Neural cell (in vitro differentiated cells): Measurements from ENCODE around the gene LHX5. TPM values are rescaled to one million over a fixed set of nuclear protein-coding genes. Genes with fewer than 3 reads are reported as not detected.
A peak's percentile ranks its signal among the peaks of the same experiment; 100 is the strongest.

ENCODE experiments used
- H2AFZ ChIP-seq: fragments of 200-600, 300-800 bp; sonication (generic), shearing (Covaris generic); 2 replicates; pipeline ENCODE4 v1.6.0; 2014; ENCODE audit warnings: low read depth, mild to moderate bottlenecking, antibody characterized with exemption, low read length, moderate library complexity
- H3F3A ChIP-seq: fragments of 200-600 bp; shearing (Covaris generic); 2 replicates; pipeline ENCODE4 v1.6.1; 2016; ENCODE audit warnings: mild to moderate bottlenecking, moderate library complexity, mixed read lengths, antibody characterized with exemption, low read length; ENCODE audit not compliant: insufficient read depth, poor library complexity, severe bottlenecking
- H3K27ac ChIP-seq: fragments of 200-600, 300-800 bp; sonication (generic), shearing (Covaris generic); 2 replicates; pipeline ENCODE4 v1.5.1; 2014; ENCODE audit warnings: mild to moderate bottlenecking, low read length, moderate library complexity
- H3K27me3 ChIP-seq: fragments of 300-800, 200-600 bp; sonication (generic), shearing (Covaris generic); 2 replicates; pipeline ENCODE4 v1.6.0; 2014; ENCODE audit warnings: mild to moderate bottlenecking, low read depth, low read length, moderate library complexity; ENCODE audit not compliant: insufficient read depth
- H3K36me3 ChIP-seq: fragments of 300-800, 200-600 bp; sonication (generic), shearing (Covaris generic); 2 replicates; pipeline ENCODE4 v1.5.1; 2014; ENCODE audit warnings: mild to moderate bottlenecking, antibody characterized with exemption, low read length, moderate library complexity; ENCODE audit not compliant: insufficient read depth
- H3K4me2 ChIP-seq: fragments of 300-800, 200-600 bp; sonication (generic), shearing (Covaris generic); 2 replicates; pipeline ENCODE4 v1.6.0; 2014; ENCODE audit warnings: mild to moderate bottlenecking, low read length
- H3K4me3 ChIP-seq: fragments of 300-800, 200-600 bp; sonication (generic), shearing (Covaris generic); 2 replicates; pipeline ENCODE4 v1.5.1; 2014; ENCODE audit warnings: mild to moderate bottlenecking, low read length, moderate library complexity
- H3K79me2 ChIP-seq: fragments of 200-600 bp; shearing (Covaris generic); replicated peaks from 2 replicates; pipeline ENCODE4 v1.6.0; 2014; ENCODE audit warnings: mild to moderate bottlenecking, low read length, moderate library complexity; ENCODE audit not compliant: insufficient read depth
- H3K9ac ChIP-seq: fragments of 300-800, 200-600 bp; sonication (generic), shearing (Covaris generic); 2 replicates; pipeline ENCODE4 v1.6.1; 2016; ENCODE audit warnings: mild to moderate bottlenecking, low read length, mixed read lengths
- H3K9me2 ChIP-seq: fragments of 200-600 bp; shearing (Covaris generic); 2 replicates; pipeline ENCODE4 v1.6.1; 2016; ENCODE audit warnings: mild to moderate bottlenecking, low read length, mixed read lengths; ENCODE audit not compliant: insufficient read depth
- H3K9me3 ChIP-seq: fragments of 200-600, 300-800 bp; sonication (generic), shearing (Covaris generic); 2 replicates; pipeline ENCODE4 v1.6.1; 2016; ENCODE audit warnings: mild to moderate bottlenecking, mixed run types, low read length, moderate library complexity, mixed read lengths
- H4K20me1 ChIP-seq: fragments of 200-600 bp; shearing (Covaris generic); 2 replicates; pipeline ENCODE4 v1.6.1; 2016; ENCODE audit warnings: mild to moderate bottlenecking, mixed run types; ENCODE audit not compliant: insufficient read depth
- EP300 ChIP-seq: fragments of 450-650 bp; conservative IDR thresholded peaks from 2 replicates; pipeline ENCODE4 v1.6.1; 2014; ENCODE audit warnings: antibody characterized with exemption, mild to moderate bottlenecking, moderate library complexity; ENCODE audit not compliant: poor library complexity, severe bottlenecking
- EZH2 ChIP-seq: fragments of 200-600, 300-800 bp; shearing (Covaris generic), sonication (generic); IDR thresholded peaks from 2 replicates; pipeline ENCODE4 v1.6.1; 2014; ENCODE audit warnings: antibody characterized with exemption, low read length, borderline replicate concordance, mild to moderate bottlenecking; ENCODE audit not compliant: insufficient read depth, poor library complexity, severe bottlenecking
- MXI1 ChIP-seq: fragments of 450-650 bp; conservative IDR thresholded peaks from 2 replicates; pipeline ENCODE4 v1.6.1; 2014; ENCODE audit warnings: antibody characterized with exemption, mild to moderate bottlenecking; ENCODE audit not compliant: poor library complexity, severe bottlenecking
- POLR2AphosphoS5 ChIP-seq: IDR thresholded peaks from 2 replicates; pipeline ENCODE4 v1.6.1; 2012
- RAD21 ChIP-seq: fragments of 450-650 bp; conservative IDR thresholded peaks from 2 replicates; pipeline ENCODE4 v1.6.1; 2014; ENCODE audit warnings: antibody characterized with exemption, mild to moderate bottlenecking, moderate library complexity
- REST ChIP-seq: IDR thresholded peaks from 2 replicates; pipeline ENCODE4 v1.6.1; 2012; ENCODE audit warnings: borderline replicate concordance
- SMC3 ChIP-seq: fragments of 450-650 bp; conservative IDR thresholded peaks from 2 replicates; pipeline ENCODE4 v1.6.1; 2014; ENCODE audit warnings: antibody characterized with exemption, mild to moderate bottlenecking, moderate library complexity; ENCODE audit not compliant: poor library complexity
- TAF1 ChIP-seq: IDR thresholded peaks from 2 replicates; pipeline ENCODE4 v1.6.1; 2012; ENCODE audit warnings: low read depth
- polyA plus RNA-seq: library from polyadenylated mRNA; depleted of rRNA; stranded (reverse); fragments of >200 nt; gene quantifications from 2 replicates; pipeline ENCODE4 v1.2.3, GENCODE V29; 2014
- TF ChIP-seq, protein P1 (sequence below): fragments of 450-650 bp; IDR thresholded peaks from 2 replicates; pipeline ENCODE4 v1.5.1; 2014; ENCODE audit warnings: antibody characterized with exemption, mild to moderate bottlenecking, moderate library complexity; ENCODE audit not compliant: poor library complexity, severe bottlenecking

LHX5 gene
- polyA plus RNA-seq, 1 donor from 2014 or later = 3.8 TPM

DNA sequence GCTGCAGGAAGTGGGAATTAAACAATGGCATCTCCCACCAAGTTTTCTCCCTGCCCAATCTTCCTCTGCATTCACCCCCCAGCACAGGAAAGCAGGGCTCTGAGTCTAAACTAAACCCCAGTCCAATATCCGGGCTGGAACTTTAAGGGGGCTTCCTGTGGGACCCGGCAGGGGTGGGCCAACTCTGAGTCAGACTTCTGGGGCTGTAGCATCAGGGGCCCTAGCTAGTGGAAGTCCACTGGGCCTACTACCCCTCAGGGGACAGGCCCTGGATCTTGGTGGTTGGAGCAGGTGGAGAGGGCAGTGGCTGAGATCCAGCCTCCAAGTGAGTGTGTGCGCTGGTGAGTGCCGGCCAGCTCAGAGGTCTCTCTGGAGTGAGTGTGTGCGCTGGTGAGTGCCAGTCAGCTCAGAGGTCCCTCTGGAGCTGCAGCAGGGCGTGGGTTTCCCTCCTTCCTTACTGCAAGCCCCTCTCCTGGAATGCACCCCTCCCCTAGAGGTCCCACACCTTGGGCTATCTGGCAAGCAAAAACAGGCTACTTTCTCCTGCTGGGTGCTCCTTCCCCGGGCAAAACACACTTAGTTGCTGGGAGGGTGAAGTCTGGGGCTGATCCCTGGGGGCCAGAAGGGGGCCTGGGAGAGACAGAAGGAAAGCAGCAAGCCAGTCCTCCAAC is 5.6 kb upstream of the LHX5 start:
- Histone ChIP-seq H3K9me3 (no peaks in the 10 kb centered on the region), H4K20me1 (no peaks in the 10 kb centered on the region), H3K27ac (no peak overlapping the region), H3K27me3 (peaks cover 96% of the 10 kb centered on the region), H2AFZ (no peak overlapping the region), H3K9me2 (no peaks in the 10 kb centered on the region), H3K79me2 (no peaks in the 10 kb centered on the region), H3K4me3 (no peak overlapping the region), H3K9ac (no peak overlapping the region), H3F3A (no peaks in the 10 kb centered on the region), H3K4me2 (no peak overlapping the region), H3K36me3 (no peaks in the 10 kb centered on the region)
- TF ChIP-seq, protein P1, sequence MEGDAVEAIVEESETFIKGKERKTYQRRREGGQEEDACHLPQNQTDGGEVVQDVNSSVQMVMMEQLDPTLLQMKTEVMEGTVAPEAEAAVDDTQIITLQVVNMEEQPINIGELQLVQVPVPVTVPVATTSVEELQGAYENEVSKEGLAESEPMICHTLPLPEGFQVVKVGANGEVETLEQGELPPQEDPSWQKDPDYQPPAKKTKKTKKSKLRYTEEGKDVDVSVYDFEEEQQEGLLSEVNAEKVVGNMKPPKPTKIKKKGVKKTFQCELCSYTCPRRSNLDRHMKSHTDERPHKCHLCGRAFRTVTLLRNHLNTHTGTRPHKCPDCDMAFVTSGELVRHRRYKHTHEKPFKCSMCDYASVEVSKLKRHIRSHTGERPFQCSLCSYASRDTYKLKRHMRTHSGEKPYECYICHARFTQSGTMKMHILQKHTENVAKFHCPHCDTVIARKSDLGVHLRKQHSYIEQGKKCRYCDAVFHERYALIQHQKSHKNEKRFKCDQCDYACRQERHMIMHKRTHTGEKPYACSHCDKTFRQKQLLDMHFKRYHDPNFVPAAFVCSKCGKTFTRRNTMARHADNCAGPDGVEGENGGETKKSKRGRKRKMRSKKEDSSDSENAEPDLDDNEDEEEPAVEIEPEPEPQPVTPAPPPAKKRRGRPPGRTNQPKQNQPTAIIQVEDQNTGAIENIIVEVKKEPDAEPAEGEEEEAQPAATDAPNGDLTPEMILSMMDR = no peak
- TF ChIP-seq POLR2AphosphoS5 (no peak), SMC3 (no peak), EZH2 (no peak), MXI1 (no peak), REST (no peak), EP300 (no peak), TAF1 (no peak), RAD21 (no peak)

- H3K9me3 ChIP-seq = no peaks in the 10 kb centered on the region
- no peak overlapping the region for H3K27ac ChIP-seq
- no peaks in the 10 kb centered on the region for H3F3A ChIP-seq
- H4K20me1 ChIP-seq = no peaks in the 10 kb centered on the region
- no peak overlapping the region for H3K4me2 ChIP-seq
- TF ChIP-seq EZH2 = peak; percentile 89
- peak; percentile 30 for TF ChIP-seq POLR2AphosphoS5
- TF ChIP-seq SMC3 = no peak
- no peak for TF ChIP-seq EP300
- H3K27me3 ChIP-seq = peaks cover 97% of the 10 kb centered on the region
- H2AFZ ChIP-seq = no peak overlapping the region
- peak overlapping the region; percentile 53 for H3K4me3 ChIP-seq
- H3K9ac ChIP-seq = peak overlapping the region; percentile 31
- no peaks in the 10 kb centered on the region for H3K36me3 ChIP-seq
- no peaks in the 10 kb centered on the region for H3K79me2 ChIP-seq
- H3K9me2 ChIP-seq = no peaks in the 10 kb centered on the region
Observed at GRCh38 chr12:113476176-113476986, 4.7 kb upstream of the LHX5 start.
